ENCODE results near the gene FBXL17. TPM values are rescaled to one million over a fixed set of nuclear protein-coding genes. Genes with fewer than 3 reads are reported as not detected.

Gene FBXL17
- total and polyA plus RNA-seq, 2 experiments from 2014 or later = 1.8 to 13.1 TPM

GRCh38 chr5:108303086-108303485 is 78.8 kb downstream of the FBXL17 start:
- in situ Hi-C loops (cut with MboI) = no loop called here
- DNase-seq = no peak

DNA sequence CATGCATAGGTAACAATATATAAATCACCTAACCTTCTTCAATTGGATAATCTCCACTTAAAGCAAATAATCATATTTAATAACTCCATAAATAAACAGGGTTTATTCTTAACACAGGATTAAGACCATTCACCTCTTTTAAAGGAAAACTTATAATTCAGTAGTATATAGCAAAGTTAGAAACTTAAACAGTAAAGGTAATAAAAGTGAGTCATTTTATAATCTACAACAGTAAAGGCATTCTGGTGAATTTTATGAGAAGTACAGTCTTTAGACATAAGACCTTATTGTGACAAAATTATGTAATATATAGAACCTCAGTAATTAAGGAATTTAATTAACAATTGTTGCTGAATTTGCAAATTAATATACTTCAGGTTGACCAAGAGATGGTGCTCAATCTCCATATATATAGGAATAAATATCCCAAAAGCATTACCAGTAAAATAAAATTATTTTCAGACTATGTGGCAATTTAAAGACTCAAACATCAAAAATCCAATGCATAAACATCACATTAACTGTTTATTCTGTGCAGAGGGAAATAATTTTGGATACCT is 84.8 kb downstream of the FBXL17 start:
- no peak overlapping the region for H3K27ac ChIP-seq
- no peaks in the 10 kb centered on the region for H3K36me3 ChIP-seq (ENCODE audit: low read depth)
- in situ Hi-C loops (cut with MboI) = no loop called here

More at GRCh38 chr5:108303086-108303485, 78.8 kb downstream of the FBXL17 start:
- H3K4me1 ChIP-seq (ENCODE audit: insufficient read depth) = 0 out of 2 replicates have a peak, but pooled peaks cover 6% of the 10 kb centered on the region
- H3K9me2 ChIP-seq (ENCODE audit: insufficient read depth) = no peaks in the 10 kb centered on the region
- no peaks in the 10 kb centered on the region for H3K79me2 ChIP-seq (ENCODE audit: insufficient read depth)
- H3K9ac ChIP-seq = no peak overlapping the region
- H3K27ac ChIP-seq = no peak overlapping the region
- no peaks in the 10 kb centered on the region for H4K20me1 ChIP-seq (ENCODE audit: insufficient read depth)
- no peaks in the 10 kb centered on the region for H3K27me3 ChIP-seq (replicated peaks; ENCODE audit: insufficient read depth)
- TF ChIP-seq EZH2phosphoT487 (IDR thresholded peaks at IDR 0.05; ENCODE audit: insufficient read depth, low read depth) = no peak
- no peak for TF ChIP-seq EZH2 (IDR thresholded peaks at IDR 0.05; ENCODE audit: insufficient read depth, poor library complexity, severe bottlenecking)
- H2AFZ ChIP-seq = no peak overlapping the region
- H3K4me3 ChIP-seq = no peak overlapping the region
- H3K4me2 ChIP-seq (ENCODE audit: unreplicated experiment) = no peak overlapping the region
- H3K36me3 ChIP-seq (ENCODE audit: low read depth) = no peaks in the 10 kb centered on the region
- 90 to 94% methylated on average over 1 of the region's 1 CpG for WGBS, 2 experiments (ENCODE audit: low coverage in 1 of 2, low lambda C conversion rate in 2 of 2, missing lambda C conversion rate in 2 of 2)
- H3K9me3 ChIP-seq (ENCODE audit: low read depth) = no peaks in the 10 kb centered on the region
- no peaks in the 10 kb centered on the region for H3F3A ChIP-seq (ENCODE audit: insufficient read depth)

GRCh38 chr5:108295578-108296368 is 86.1 kb downstream of the FBXL17 start:
- 63 to 68% methylated on average over 2 of the region's 2 CpGs for WGBS, 2 experiments (ENCODE audit: low coverage in 1 of 2, low lambda C conversion rate in 2 of 2, missing lambda C conversion rate in 2 of 2)
- in situ Hi-C loops (cut with MboI) = no loop called here
- peak overlapping the region; percentile 55 for H2AFZ ChIP-seq
- no peaks in the 10 kb centered on the region for H3K79me2 ChIP-seq (ENCODE audit: insufficient read depth)
- no peaks in the 10 kb centered on the region for H4K20me1 ChIP-seq (ENCODE audit: insufficient read depth)
- no peak for TF ChIP-seq EZH2 (IDR thresholded peaks at IDR 0.05; ENCODE audit: insufficient read depth, poor library complexity, severe bottlenecking)
- no peak for TF ChIP-seq EZH2phosphoT487 (IDR thresholded peaks at IDR 0.05; ENCODE audit: insufficient read depth, low read depth)
- H3K27me3 ChIP-seq (replicated peaks; ENCODE audit: insufficient read depth) = no peaks in the 10 kb centered on the region
- no peaks in the 10 kb centered on the region for H3K9me3 ChIP-seq (ENCODE audit: low read depth)
- peak; percentile 66 for DNase-seq
- peaks cover 13% of the 10 kb centered on the region for H3K4me1 ChIP-seq (ENCODE audit: insufficient read depth)
- H3K36me3 ChIP-seq (ENCODE audit: low read depth) = no peaks in the 10 kb centered on the region
- peaks cover 13% of the 10 kb centered on the region; the same call in 1 of the 2 replicates for H3F3A ChIP-seq (ENCODE audit: insufficient read depth)
- peak overlapping the region; percentile 55 for H3K4me2 ChIP-seq (ENCODE audit: unreplicated experiment)
- peak overlapping the region; percentile 13; the same call in 1 of the 2 replicates for H3K4me3 ChIP-seq
- no peak overlapping the region for H3K9ac ChIP-seq
- H3K9me2 ChIP-seq (ENCODE audit: insufficient read depth) = no peaks in the 10 kb centered on the region
- peak overlapping the region; percentile 44 for H3K27ac ChIP-seq

More for the DNA sequence above, 84.8 kb downstream of the FBXL17 start:
- Histone ChIP-seq H3K9me3 (ENCODE audit: low read depth) (no peaks in the 10 kb centered on the region), H3K4me2 (ENCODE audit: unreplicated experiment) (no peak overlapping the region), H4K20me1 (ENCODE audit: insufficient read depth) (no peaks in the 10 kb centered on the region), H3F3A (ENCODE audit: insufficient read depth) (peaks cover 13% of the 10 kb centered on the region; the same call in 1 of the 2 replicates), H3K4me1 (ENCODE audit: insufficient read depth) (peaks cover 13% of the 10 kb centered on the region), H3K79me2 (ENCODE audit: insufficient read depth) (no peaks in the 10 kb centered on the region), H2AFZ (no peak overlapping the region), H3K4me3 (no peak overlapping the region), H3K27me3 (replicated peaks; ENCODE audit: insufficient read depth) (no peaks in the 10 kb centered on the region), H3K9ac (no peak overlapping the region), H3K9me2 (ENCODE audit: insufficient read depth) (no peaks in the 10 kb centered on the region)
- no peak for DNase-seq
- no peak for TF ChIP-seq EZH2phosphoT487 (IDR thresholded peaks at IDR 0.05; ENCODE audit: insufficient read depth, low read depth)
- TF ChIP-seq EZH2 (IDR thresholded peaks at IDR 0.05; ENCODE audit: insufficient read depth, poor library complexity, severe bottlenecking) = no peak

DNA sequence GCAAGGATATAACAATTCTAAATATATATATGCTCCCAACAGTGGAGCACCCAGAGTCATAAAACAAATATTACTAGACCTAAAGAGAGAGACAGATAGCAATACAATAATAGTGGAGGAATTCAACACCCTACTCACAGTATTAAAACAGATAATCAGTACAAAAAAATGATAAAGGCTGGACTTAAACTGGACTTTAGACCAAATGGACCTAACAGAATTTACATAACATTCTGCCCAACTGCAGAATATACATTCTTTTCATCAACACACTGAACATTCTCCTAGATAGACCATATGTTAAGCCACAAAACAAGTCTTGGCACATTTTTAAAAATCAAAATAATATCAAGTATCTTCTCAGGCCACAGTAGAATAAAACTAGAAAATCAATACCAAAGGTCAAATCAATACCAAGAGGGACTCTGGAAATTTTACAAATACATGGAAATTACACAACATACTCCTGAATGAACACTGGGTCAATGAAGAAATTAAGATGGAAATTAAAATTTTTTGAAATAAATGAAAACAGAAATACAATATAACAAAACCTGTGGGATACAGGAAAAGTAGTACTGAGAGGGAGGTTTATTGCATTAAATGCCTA is 100.8 kb downstream of the FBXL17 start:
- no peaks in the 10 kb centered on the region for H4K20me1 ChIP-seq (ENCODE audit: insufficient read depth)
- no peak overlapping the region for H2AFZ ChIP-seq
- no peaks in the 10 kb centered on the region for H3K4me1 ChIP-seq (ENCODE audit: insufficient read depth)
- no peaks in the 10 kb centered on the region for H3K27me3 ChIP-seq (replicated peaks; ENCODE audit: insufficient read depth)
- DNase-seq = no peak
- no peak overlapping the region for H3K4me2 ChIP-seq (ENCODE audit: unreplicated experiment)
- H3K9me3 ChIP-seq (ENCODE audit: low read depth) = no peaks in the 10 kb centered on the region
- no peak overlapping the region for H3K9ac ChIP-seq
- H3K9me2 ChIP-seq (ENCODE audit: insufficient read depth) = no peaks in the 10 kb centered on the region
- no peak overlapping the region for H3K27ac ChIP-seq
- H3K36me3 ChIP-seq (ENCODE audit: low read depth) = no peaks in the 10 kb centered on the region
- no peak overlapping the region for H3K4me3 ChIP-seq
- TF ChIP-seq EZH2phosphoT487 (IDR thresholded peaks at IDR 0.05; ENCODE audit: insufficient read depth, low read depth) (no peak), EZH2 (IDR thresholded peaks at IDR 0.05; ENCODE audit: insufficient read depth, poor library complexity, severe bottlenecking) (no peak)
- no peaks in the 10 kb centered on the region for H3K79me2 ChIP-seq (ENCODE audit: insufficient read depth)
- H3F3A ChIP-seq (ENCODE audit: insufficient read depth) = no peaks in the 10 kb centered on the region
- in situ Hi-C loops (cut with MboI) = no loop called here

Data from GM23248 (cell line).